Effector memory CD4-positive, alpha-beta T cell (primary cell): ENCODE data around the gene ARHGAP8.

Source experiments
- DNase-seq, 3 donors: peaks; one replicate each; pipeline ENCODE4 v3.0.0-alpha.2; 2020
- H3K27ac ChIP-seq: 2 replicates; pipeline ENCODE4 v1.7.0; 2013; ENCODE audit warnings: mild to moderate bottlenecking, low read length, moderate library complexity; ENCODE audit not compliant: insufficient read depth, poor library complexity, severe bottlenecking
- H3K27me3 ChIP-seq: replicated peaks from 2 replicates; pipeline ENCODE4 v1.7.0; 2013; ENCODE audit warnings: mild to moderate bottlenecking, low read length; ENCODE audit not compliant: insufficient read depth, control insufficient read depth, poor library complexity, severe bottlenecking
- H3K36me3 ChIP-seq: 2 replicates; pipeline ENCODE4 v1.7.0; 2013; ENCODE audit warnings: mild to moderate bottlenecking, low read length, moderate library complexity; ENCODE audit not compliant: control insufficient read depth, insufficient read depth
- H3K4me1 ChIP-seq: 2 replicates; pipeline ENCODE4 v1.7.0; 2013; ENCODE audit warnings: low read length, mild to moderate bottlenecking; ENCODE audit not compliant: control insufficient read depth, insufficient read depth, poor library complexity, severe bottlenecking
- H3K4me3 ChIP-seq: 2 replicates; pipeline ENCODE4 v1.7.0; 2013; ENCODE audit warnings: low read length, low read depth, mild to moderate bottlenecking; ENCODE audit not compliant: insufficient read depth, poor library complexity, severe bottlenecking
- H3K9me3 ChIP-seq: 2 replicates; pipeline ENCODE4 v1.7.0; 2013; ENCODE audit warnings: mild to moderate bottlenecking, low read length, moderate library complexity; ENCODE audit not compliant: control insufficient read depth

The ARHGAP8 gene

DNA sequence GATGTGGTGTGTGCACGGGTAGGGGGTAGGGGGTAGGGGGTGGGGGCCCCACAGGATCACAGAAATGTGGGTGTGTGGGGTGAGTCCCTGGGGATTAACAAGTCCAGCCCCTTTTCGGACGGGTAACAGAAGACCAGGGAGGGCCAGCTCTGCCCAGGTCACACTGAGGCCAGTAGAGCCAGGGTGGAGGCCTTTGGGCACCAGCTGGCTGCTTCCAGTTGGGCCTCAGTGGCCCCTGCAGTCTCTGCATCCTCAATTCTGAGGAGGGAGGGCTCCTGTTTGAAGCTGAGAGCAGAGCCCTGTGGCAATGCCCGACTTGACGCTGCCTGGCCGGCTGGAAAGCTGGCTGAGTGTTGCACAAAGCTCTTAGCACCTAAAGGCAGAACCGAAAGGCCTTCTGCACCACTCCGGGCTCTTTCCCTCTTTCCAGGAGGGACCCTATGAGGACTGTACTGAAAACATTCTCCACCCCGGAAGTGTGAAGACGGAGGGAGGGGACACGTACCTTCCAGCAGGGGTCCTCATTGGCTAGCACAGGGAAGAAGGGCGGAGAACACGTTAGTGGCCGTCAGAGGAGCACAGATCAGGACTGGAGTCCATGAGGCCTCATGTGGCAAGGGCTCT, 137.0 kb downstream of the ARHGAP8 start:
- Histone ChIP-seq H3K27ac (no peak overlapping the region), H3K27me3 (no peaks in the 10 kb centered on the region), H3K36me3 (no peaks in the 10 kb centered on the region), H3K9me3 (no peaks in the 10 kb centered on the region), H3K4me3 (no peak overlapping the region), H3K4me1 (no peaks in the 10 kb centered on the region)
- DNase-seq = no peak

DNA sequence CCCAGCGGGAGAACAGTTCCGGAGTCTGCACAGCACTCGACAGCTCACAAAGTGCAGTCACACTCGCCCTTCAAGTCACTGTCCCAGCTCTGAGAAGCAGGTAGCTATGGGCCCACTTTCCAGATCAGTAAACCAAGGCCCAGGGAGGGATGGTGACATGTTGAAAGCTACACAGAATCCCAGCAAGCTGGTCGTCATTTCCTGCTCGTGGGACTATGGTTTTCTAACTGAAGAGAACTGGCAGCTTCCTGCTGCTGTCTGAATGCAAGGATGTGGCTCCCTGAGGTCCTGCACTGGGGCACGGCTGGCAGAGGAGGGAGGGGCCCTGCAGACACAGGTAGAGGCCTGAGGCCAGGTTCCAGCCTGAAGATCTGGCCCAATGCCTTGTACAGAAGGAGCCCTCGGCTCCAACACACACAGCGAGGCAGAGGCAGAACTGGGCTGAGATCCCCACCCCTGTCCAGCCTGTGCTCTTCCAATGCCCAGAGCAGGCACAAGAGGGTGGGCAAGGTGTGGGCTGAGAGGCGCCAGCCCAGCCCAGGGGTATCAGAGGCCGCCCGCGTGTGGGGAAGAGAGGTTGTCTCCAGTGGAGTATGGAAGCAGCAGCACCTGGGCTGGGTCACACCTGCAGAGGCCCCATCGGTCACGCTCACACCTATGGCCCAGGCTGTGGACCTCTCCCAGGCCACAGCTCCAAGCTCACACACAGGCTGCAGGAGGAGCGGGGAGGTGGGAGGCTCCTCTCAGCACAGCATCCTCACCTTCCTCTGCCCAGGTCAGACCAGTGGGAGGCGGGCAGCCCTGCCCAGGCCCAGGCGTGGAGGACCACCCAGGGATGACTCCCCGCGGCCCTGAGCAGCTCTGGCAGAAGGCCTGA, 138.3 kb downstream of the ARHGAP8 start:
- Histone ChIP-seq H3K9me3 (no peaks in the 10 kb centered on the region), H3K27ac (no peak overlapping the region), H3K4me1 (no peaks in the 10 kb centered on the region), H3K36me3 (no peaks in the 10 kb centered on the region), H3K27me3 (no peaks in the 10 kb centered on the region), H3K4me3 (no peak overlapping the region)
- no peak for DNase-seq

DNA sequence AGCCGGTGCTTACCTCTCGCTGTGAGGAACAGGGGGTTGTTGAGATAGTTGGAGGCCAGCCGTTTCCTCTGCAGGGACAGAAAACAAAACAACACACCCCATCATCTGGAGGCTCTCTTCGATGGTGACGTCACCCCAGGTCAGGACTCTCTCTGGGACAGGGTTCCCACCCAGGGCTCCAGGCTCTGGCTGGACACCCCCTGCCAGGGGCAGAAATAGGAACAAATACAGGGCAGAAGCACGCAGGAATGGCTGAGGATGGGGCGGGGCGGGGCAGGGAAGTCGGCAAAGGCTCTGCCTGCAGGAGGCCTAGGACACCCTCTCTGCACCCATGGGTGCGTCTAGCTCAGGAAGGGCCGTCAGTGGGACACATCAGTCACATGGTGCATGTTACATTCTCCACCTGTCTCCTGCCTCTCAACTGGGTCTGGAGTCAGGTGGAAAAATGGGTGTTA, 138.9 kb downstream of the ARHGAP8 start:
- Histone ChIP-seq H3K9me3 (no peaks in the 10 kb centered on the region), H3K36me3 (no peaks in the 10 kb centered on the region), H3K4me1 (no peaks in the 10 kb centered on the region), H3K27ac (no peak overlapping the region), H3K4me3 (no peak overlapping the region), H3K27me3 (no peaks in the 10 kb centered on the region)
- DNase-seq = no peak

DNA sequence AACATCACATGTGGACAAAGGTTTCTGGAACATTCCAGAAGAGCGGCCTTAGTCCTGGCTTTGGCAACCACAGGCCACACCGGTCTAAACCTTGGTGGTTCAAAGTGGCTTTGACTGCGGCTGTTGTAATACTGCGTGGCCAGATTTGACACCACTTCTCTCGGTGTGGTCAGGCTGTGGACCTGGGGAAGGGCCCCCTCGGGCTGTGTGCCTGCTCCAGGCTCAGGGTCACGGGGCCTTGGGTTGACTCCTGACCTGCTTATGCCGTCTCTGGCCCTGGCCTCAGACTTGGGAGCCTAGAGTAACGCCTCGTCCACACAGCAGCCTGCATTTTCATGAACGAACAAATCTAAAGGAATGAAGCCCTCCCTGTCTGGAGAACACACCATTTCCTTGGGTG, 139.4 kb downstream of the ARHGAP8 start:
- no peak overlapping the region for H3K27ac ChIP-seq
- no peak for DNase-seq
- no peaks in the 10 kb centered on the region for H3K9me3 ChIP-seq
- no peaks in the 10 kb centered on the region for H3K36me3 ChIP-seq
- no peaks in the 10 kb centered on the region for H3K4me1 ChIP-seq
- no peaks in the 10 kb centered on the region for H3K27me3 ChIP-seq
- no peak overlapping the region for H3K4me3 ChIP-seq

DNA sequence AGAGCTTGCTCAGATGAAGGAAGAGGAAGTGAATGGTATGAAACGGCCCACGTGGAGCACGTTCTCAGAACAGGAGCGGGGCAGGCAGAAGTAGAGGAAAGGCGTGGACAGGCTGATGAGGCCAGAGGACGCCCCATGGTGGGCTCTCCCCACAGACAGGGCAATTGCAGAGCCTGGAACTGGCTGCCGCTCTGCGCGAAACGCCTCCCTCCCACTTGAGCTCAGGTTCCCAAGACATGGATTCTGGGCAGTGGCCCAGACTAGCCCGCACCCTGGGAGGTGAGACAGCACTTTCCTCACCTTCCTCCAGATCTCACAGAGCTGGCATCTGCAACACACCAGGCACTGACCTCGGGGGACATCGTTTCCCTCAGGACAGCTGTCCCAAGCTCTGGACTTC, 139.9 kb downstream of the ARHGAP8 start:
- no peak for DNase-seq
- Histone ChIP-seq H3K36me3 (no peaks in the 10 kb centered on the region), H3K27me3 (no peaks in the 10 kb centered on the region), H3K27ac (no peak overlapping the region), H3K4me1 (no peaks in the 10 kb centered on the region), H3K9me3 (no peaks in the 10 kb centered on the region), H3K4me3 (no peak overlapping the region)

DNA sequence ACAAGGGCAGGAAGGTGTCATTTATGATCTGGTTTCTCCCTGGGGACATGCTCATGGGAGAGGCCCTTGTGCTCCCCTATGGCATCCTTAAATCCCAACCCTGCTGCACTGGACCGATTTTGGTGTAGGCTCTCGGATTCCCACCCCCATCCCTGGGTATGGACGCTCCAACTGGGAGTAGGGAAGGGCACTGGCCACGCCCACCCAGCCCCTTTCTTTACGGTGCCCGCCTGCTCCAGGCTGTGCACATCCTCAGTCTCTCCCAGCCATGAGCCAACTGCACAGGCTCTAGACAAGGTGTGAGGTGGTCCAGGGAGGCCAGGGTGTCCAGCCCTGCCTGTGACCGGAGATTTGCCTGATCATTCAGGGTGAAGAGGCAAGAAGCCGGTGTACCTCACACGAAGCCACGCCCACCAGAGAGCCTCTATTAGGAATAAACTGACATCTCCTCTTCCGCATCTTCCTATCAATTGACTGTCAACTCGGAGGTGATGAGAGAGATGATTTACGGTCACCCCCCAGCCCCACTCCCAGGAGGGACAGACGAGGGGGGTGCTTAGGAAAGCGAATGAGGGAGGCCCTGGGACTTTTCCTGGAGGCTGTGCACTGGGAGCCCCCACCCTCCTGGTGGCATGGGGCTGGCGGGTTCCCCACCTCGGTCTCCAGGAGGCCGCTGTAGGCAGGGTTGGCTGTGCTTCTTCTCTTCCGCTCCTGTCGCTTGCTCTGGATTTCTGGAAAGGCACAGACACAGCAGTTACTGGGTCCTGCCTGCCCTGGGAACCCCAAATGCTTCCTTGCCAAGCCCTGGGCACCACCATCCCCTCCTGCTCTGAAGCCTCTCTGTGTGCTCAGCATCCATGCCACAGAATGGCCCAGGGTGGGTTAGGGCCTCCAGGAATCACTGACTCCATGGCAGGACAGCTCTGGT, 140.7 kb downstream of the ARHGAP8 start:
- Histone ChIP-seq H3K27ac (no peak overlapping the region), H3K4me1 (no peaks in the 10 kb centered on the region), H3K36me3 (no peaks in the 10 kb centered on the region), H3K4me3 (no peak overlapping the region), H3K9me3 (no peaks in the 10 kb centered on the region), H3K27me3 (no peaks in the 10 kb centered on the region)
- DNase-seq = no peak

DNA sequence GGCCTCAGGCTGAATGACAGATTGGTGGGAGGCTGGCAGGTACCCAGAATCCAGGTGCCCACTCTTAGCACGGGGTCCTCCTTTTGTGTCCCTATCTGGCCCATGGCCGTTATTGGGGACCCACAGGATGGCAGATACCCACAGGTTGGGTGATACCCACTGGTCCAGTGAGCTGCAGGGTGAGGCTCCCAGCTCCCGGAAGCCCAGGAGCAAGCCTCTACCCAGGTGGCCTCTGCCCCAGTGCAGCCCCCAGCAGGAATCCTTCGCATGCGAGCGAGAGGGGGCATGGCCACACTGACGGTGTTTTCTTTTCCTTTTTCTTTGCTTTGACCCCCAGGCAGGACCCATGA, 141.3 kb downstream of the ARHGAP8 start:
- no peak overlapping the region for H3K27ac ChIP-seq
- no peaks in the 10 kb centered on the region for H3K36me3 ChIP-seq

DNA sequence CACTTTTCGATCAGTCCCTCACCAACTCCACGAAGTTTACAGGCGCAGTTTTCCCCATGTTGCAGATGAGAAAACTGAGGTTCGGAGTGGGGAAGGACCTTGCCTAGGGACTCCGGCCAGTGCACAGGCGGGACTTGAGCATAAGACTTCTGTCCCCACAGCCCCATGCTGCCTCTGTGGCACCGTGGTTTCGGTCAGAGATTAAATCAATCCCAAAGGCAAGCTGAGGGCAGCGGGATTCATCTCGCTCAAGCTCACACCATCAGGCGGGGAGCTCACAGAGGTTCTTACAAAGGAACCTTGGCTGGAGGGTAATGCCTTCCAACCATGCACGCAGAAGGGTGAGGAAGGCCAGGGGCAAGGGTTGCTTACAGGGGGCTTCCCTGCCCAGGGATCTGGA, 141.9 kb downstream of the ARHGAP8 start:
- no peak overlapping the region for H3K4me3 ChIP-seq
- DNase-seq = no peak
- H3K27ac ChIP-seq = no peak overlapping the region
- H3K36me3 ChIP-seq = no peaks in the 10 kb centered on the region
- no peaks in the 10 kb centered on the region for H3K4me1 ChIP-seq
- H3K9me3 ChIP-seq = no peaks in the 10 kb centered on the region
- no peaks in the 10 kb centered on the region for H3K27me3 ChIP-seq

More for the DNA sequence above, 141.3 kb downstream of the ARHGAP8 start:
- Histone ChIP-seq H3K4me1 (no peaks in the 10 kb centered on the region), H3K9me3 (no peaks in the 10 kb centered on the region), H3K27me3 (no peaks in the 10 kb centered on the region), H3K4me3 (no peak overlapping the region)
- DNase-seq = no peak

DNA sequence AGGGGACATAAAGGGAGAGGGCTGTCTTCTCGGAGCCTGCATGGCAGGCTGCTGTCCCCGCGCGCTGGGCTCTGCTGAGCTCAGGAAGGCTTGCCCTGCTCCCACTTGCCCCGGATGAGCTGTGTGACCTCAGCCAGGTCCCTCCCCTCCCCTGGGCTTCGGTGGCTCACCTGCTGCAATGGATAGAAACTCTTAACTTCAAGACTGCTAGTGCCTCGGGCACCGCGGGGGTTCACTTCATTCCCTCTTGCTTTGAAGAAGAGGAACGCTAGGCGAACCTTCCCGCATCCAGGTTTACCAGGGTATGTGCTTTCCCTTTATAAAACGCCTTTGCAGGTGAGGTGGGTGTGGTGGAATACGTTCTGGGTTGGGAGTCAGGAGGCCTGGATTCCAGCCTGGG, 142.4 kb downstream of the ARHGAP8 start:
- Histone ChIP-seq H3K27ac (no peak overlapping the region), H3K4me3 (no peak overlapping the region), H3K4me1 (no peaks in the 10 kb centered on the region), H3K27me3 (no peaks in the 10 kb centered on the region), H3K9me3 (no peaks in the 10 kb centered on the region), H3K36me3 (no peaks in the 10 kb centered on the region)
- DNase-seq = no peak
